HepG2 (cell line): Measurements from ENCODE around the gene RNF135. TPM values are rescaled to one million over a fixed set of nuclear protein-coding genes. Genes with fewer than 3 reads are reported as not detected.

ENCODE experiments used
- ATAC-seq: fragments of 200-7000 bp; cut with Tn5 transposase; 3 replicates; pipeline ENCODE4 v1.9.1; 2020; ENCODE audit warnings: mild to moderate bottlenecking, moderate library complexity
- BruUV-seq: library from RNA; stranded (reverse); fragments of 400-500 nt; replicated peaks from 2 replicates; lab custom pipeline; 2021; lab: Mats Ljungman, UMichigan
- CTCF ChIA-PET: fragments of 300-600 bp; formaldehyde crosslinking; extraction: SDS; loops from one replicate; lab custom pipeline; 2021; ENCODE audit warnings: low total read pairs, inconsistent platforms, low intra/inter-chr PET ratio; lab: Yijun Ruan, JAX
- POLR2A ChIA-PET: fragments of 350-600 bp; sonication (Branson Sonifier 250); formaldehyde crosslinking; loops from one replicate; lab custom pipeline; 2020; ENCODE audit warnings: antibody characterized with exemption, inconsistent platforms; lab: Yijun Ruan, JAX
- DNase-seq: peaks from one replicate; pipeline ENCODE4 v3.0.0-alpha.2; 2015; ENCODE audit warnings: low spot score
- FAIRE-seq: peaks from 3 replicates; lab custom pipeline; 2011; peaks lifted over from hg19 to GRCh38; lab: Jason Lieb, UNC
- H2AFZ ChIP-seq: one replicate; pipeline ENCODE4 v1.6.1; 2011; ENCODE audit warnings: low read length, inconsistent platforms
- H3K27ac ChIP-seq: fragments of 300-600 bp; 3 replicates; pipeline ENCODE4 v1.8.0; 2011; ENCODE audit warnings: mixed run types, mild to moderate bottlenecking, mixed read lengths, low read length, inconsistent platforms; ENCODE audit not compliant: insufficient read depth; ENCODE audit errors: extremely low read length
- H3K27me3 ChIP-seq, 2 experiments: fragments of 200-600 bp in 1 of 2; 2 replicates in 1 of 2; 3 replicates in 1 of 2; pipeline versions ENCODE4 v1.6.0 to v1.8.0; 2011; ENCODE audit warnings: low read length in 2 of 2, mild to moderate bottlenecking in 2 of 2, moderate library complexity in 2 of 2, inconsistent platforms in 1 of 2; ENCODE audit not compliant: insufficient read depth in 2 of 2, control insufficient read depth in 1 of 2
- H3K36me3 ChIP-seq, 2 experiments: fragments of 200-600 bp in 1 of 2; replicated peaks in 1 of 2; 2 replicates in 1 of 2; 3 replicates in 1 of 2; pipeline versions ENCODE4 v1.5.1 to v1.8.0; 2011; ENCODE audit warnings: low read length in 2 of 2, inconsistent platforms in 1 of 2; ENCODE audit not compliant: insufficient read depth in 2 of 2, control insufficient read depth in 1 of 2
- H3K4me1 ChIP-seq: 2 replicates; pipeline ENCODE4 v1.5.1; 2012; ENCODE audit warnings: low read length, inconsistent platforms; ENCODE audit not compliant: insufficient read depth
- H3K4me2 ChIP-seq: 2 replicates; pipeline ENCODE4 v1.6.0; 2011; ENCODE audit warnings: low read depth, low read length, inconsistent platforms
- H3K4me3 ChIP-seq, 3 experiments: fragments of 200-600 bp in 1 of 3; sonication (generic), shearing (Covaris generic) in 1 of 3; replicated peaks in 1 of 3; 2 replicates each; pipeline ENCODE4 v1.5.1; 2011 to 2016; ENCODE audit warnings: low read length in 3 of 3, inconsistent platforms in 2 of 3, low read depth in 2 of 3, mild to moderate bottlenecking in 2 of 3, control low read depth in 1 of 3, mixed read lengths in 1 of 3; ENCODE audit not compliant: insufficient read depth in 1 of 3
- H3K79me2 ChIP-seq: one replicate; pipeline ENCODE4 v1.6.1; 2011; ENCODE audit warnings: low read length, inconsistent platforms; ENCODE audit not compliant: insufficient read depth
- H3K9ac ChIP-seq: 2 replicates; pipeline ENCODE4 v1.6.0; 2011; ENCODE audit warnings: mild to moderate bottlenecking, low read depth, low read length, inconsistent platforms; ENCODE audit not compliant: insufficient read depth
- H3K9me3 ChIP-seq: 2 replicates; pipeline ENCODE4 v1.5.1; 2012; ENCODE audit warnings: mild to moderate bottlenecking, low read length
- H4K20me1 ChIP-seq: 2 replicates; pipeline ENCODE4 v1.6.0; 2011; ENCODE audit warnings: inconsistent platforms, mild to moderate bottlenecking, low read length, moderate library complexity; ENCODE audit not compliant: insufficient read depth
- ATF2 ChIP-seq: sonication (generic); formaldehyde crosslinking; IDR thresholded peaks from 2 replicates; pipeline ENCODE4 v1.4.0; 2020; ENCODE audit warnings: missing genetic modification reagents
- BORCS8-MEF2B ChIP-seq: sonication (generic); formaldehyde crosslinking; IDR thresholded peaks from 2 replicates; pipeline ENCODE4 v1.8.0; 2022; ENCODE audit warnings: mild to moderate bottlenecking, missing genetic modification reagents
- CCAR2 ChIP-seq: fragments of 200-400 bp; formaldehyde crosslinking; optimal IDR thresholded peaks from 2 replicates; pipeline ENCODE3; 2018; ENCODE audit warnings: low read depth, mild to moderate bottlenecking, low read length, moderate library complexity
- GATAD1 ChIP-seq: IDR thresholded peaks from 2 replicates; pipeline ENCODE4 v1.6.1; 2016; ENCODE audit warnings: missing genetic modification reagents, missing compliant biosample characterization
- HNRNPL ChIP-seq: fragments of 200-400 bp; formaldehyde crosslinking; IDR thresholded peaks from 2 replicates; pipeline ENCODE4 v1.6.1; 2017; ENCODE audit warnings: mild to moderate bottlenecking, low read depth, low read length
- MAX ChIP-seq: IDR thresholded peaks from 2 replicates; pipeline ENCODE4 v1.6.1; 2012; ENCODE audit warnings: inconsistent platforms
- PCBP1 ChIP-seq: fragments of 200-400 bp; formaldehyde crosslinking; IDR thresholded peaks from 2 replicates; pipeline ENCODE4 v1.6.1; 2017; ENCODE audit warnings: mild to moderate bottlenecking, low read depth, low read length, borderline replicate concordance
- SRF ChIP-seq: IDR thresholded peaks from 2 replicates; pipeline ENCODE4 v1.6.1; 2011; ENCODE audit warnings: mild to moderate bottlenecking, low read depth, low read length, moderate library complexity
- STAG1 ChIP-seq: sonication (generic); formaldehyde crosslinking; IDR thresholded peaks from 2 replicates; pipeline ENCODE4 v1.4.0; 2020; ENCODE audit warnings: missing genetic modification reagents
- ZNF17 ChIP-seq: sonication (generic); formaldehyde crosslinking; IDR thresholded peaks from 2 replicates; pipeline ENCODE4 v1.5.0; 2020; ENCODE audit warnings: mild to moderate bottlenecking, missing genetic modification reagents
- ZNF264 ChIP-seq: sonication (generic); formaldehyde crosslinking; IDR thresholded peaks from 2 replicates; pipeline ENCODE4 v1.4.0; 2020; ENCODE audit warnings: missing genetic modification reagents
- ZNF512B ChIP-seq: sonication (generic); formaldehyde crosslinking; IDR thresholded peaks from 2 replicates; pipeline ENCODE4 v1.5.1; 2020; ENCODE audit warnings: missing genetic modification reagents, mild to moderate bottlenecking, borderline replicate concordance
- ZNF543 ChIP-seq: sonication (generic); formaldehyde crosslinking; IDR thresholded peaks from 2 replicates; pipeline ENCODE4 v1.4.0; 2020; ENCODE audit warnings: mild to moderate bottlenecking, missing genetic modification reagents
- ZNF549 ChIP-seq: sonication (generic); formaldehyde crosslinking; IDR thresholded peaks from 2 replicates; pipeline ENCODE4 v1.5.0; 2020; ENCODE audit warnings: missing genetic modification reagents
- ZNF562 ChIP-seq: sonication (generic); formaldehyde crosslinking; IDR thresholded peaks from 2 replicates; pipeline ENCODE4 v1.8.0; 2022; ENCODE audit warnings: missing genetic modification reagents, borderline replicate concordance
- ZNF713 ChIP-seq: sonication (generic); formaldehyde crosslinking; IDR thresholded peaks from 2 replicates; pipeline ENCODE4 v1.4.0; 2020; ENCODE audit warnings: mild to moderate bottlenecking, missing genetic modification reagents
- ZNF839 ChIP-seq: sonication (generic); formaldehyde crosslinking; IDR thresholded peaks from 2 replicates; pipeline ENCODE4 v1.4.0; 2020; ENCODE audit warnings: missing genetic modification reagents, mild to moderate bottlenecking, borderline replicate concordance
- WGBS: methylation state at CpG from one replicate; pipeline ENCODE4 v1.1.6; 2017; ENCODE audit warnings: low lambda C conversion rate; 5-methylcytosine and 5-hydroxymethylcytosine counted together
- in situ Hi-C: cut with HindIII; loops from 2 replicates; pipeline ENCODE4 v1.10.0; 2017; ENCODE audit warnings: low pct_unique_long_range_greater_than_20kb; ENCODE audit not compliant: extremely low pct_ligation_motif_present
- intact Hi-C: fragments of 100-400 bp; cut with micrococcal nuclease; formaldehyde crosslinking; loops from one replicate; pipeline ENCODE4 v1.10.0; 2022; ENCODE audit not compliant: unreplicated experiment
- polyA plus RNA-seq, 8 experiments: library from polyadenylated mRNA; depleted of rRNA in 3 of 8; stranded (reverse) in 7 of 8; unstranded in 1 of 8; fragments of >200 nt; fragmentation: Illumina TruSeq in 4 of 8; extraction: Trizol in 4 of 8; gene quantifications; 2 replicates each; pipeline versions ENCODE4 v1.2.1 to v1.2.3, GENCODE V29; 2011 to 2016; ENCODE audit warnings: low read depth in 4 of 8, missing spikeins in 1 of 8, mixed read lengths in 1 of 8; ENCODE audit not compliant: insufficient read depth in 1 of 8
- total RNA-seq, 5 experiments: library from RNA; depleted of rRNA; stranded (reverse); fragments of >200 nt; fragmentation: Illumina TruSeq; extraction: Trizol; gene quantifications; 2 replicates each; pipeline ENCODE4 v1.2.3, GENCODE V29; 2016; ENCODE audit warnings: low read depth in 1 of 5

Gene RNF135
- total and polyA plus RNA-seq, 2 of the 13 experiments (the other 11 are each of a cell fraction or from before 2014, with no cell fraction given) = not detected

DNA sequence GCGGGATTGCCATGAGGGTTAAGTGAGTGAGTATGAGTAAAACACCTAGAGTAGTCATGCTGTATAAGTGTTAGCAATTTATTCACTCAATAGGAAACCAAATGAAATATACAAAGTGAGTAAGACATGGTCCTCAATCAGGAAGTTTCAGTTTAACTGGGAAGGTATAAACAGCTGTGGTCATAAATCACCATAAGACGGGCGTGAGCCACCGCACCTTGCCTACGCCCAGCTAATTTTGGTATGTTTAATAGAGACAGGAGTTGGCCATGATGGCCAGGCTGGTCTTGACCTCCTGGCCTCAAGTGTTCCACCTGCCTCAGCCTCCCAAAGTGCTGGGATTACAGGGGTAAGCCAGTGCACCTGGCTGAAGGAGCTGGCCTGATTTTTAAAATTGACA lies 27.0 kb downstream of the RNF135 start:
- H2AFZ ChIP-seq = no peak overlapping the region
- H4K20me1 ChIP-seq = no peaks in the 10 kb centered on the region
- FAIRE-seq (no peak), ATAC-seq (no peak), DNase-seq (no peak)
- 64% methylated on average over 5 of the region's 5 CpGs for WGBS
- H3K4me1 ChIP-seq = peaks cover 7% of the 10 kb centered on the region
- POLR2A ChIA-PET = no interaction called here
- H3K9ac ChIP-seq = no peak overlapping the region
- H3K27me3 ChIP-seq = no peaks in the 10 kb centered on the region
- intact Hi-C loops = no loop called here
- TF ChIP-seq MAX (no peak), STAG1 (CRISPR knock-in tag) (no peak)
- BruUV-seq = no TSS peak
- in situ Hi-C loops = no loop called here
- CTCF ChIA-PET = no interaction called here
- H3K36me3 ChIP-seq = no peaks in the 10 kb centered on the region
- no peaks in the 10 kb centered on the region for H3K9me3 ChIP-seq
- no peak overlapping the region for H3K4me3 ChIP-seq
- no peaks in the 10 kb centered on the region for H3K79me2 ChIP-seq
- H3K4me2 ChIP-seq = no peak overlapping the region
- H3K27ac ChIP-seq = no peak overlapping the region

DNA sequence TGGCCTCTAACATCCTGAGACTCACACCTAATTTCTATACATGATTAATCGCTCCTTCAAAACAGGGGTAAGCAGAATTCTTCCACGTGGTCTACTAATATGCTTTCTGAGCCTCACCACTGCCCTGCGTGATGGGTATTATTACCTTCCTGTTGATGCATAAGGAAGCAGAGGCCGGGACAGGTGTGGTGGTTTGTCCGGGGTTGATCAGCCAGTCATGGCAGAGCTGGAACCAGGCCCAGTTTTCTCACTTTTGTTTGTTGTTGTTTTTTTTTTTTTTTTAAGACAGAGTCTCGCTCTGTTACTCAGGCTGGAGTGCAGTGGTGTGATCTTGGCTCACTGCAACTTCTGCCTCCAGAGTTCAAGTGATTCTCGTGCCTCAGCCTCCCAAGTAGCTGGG lies 31.2 kb downstream of the RNF135 start:
- H3K36me3 ChIP-seq = no peaks in the 10 kb centered on the region
- peaks cover 0 to 3% of the 10 kb centered on the region in 2 experiments; a peak in 1 of 5 replicates for H3K27me3 ChIP-seq
- no peak overlapping the region for H2AFZ ChIP-seq
- in situ Hi-C loops = no loop called here
- H4K20me1 ChIP-seq = no peaks in the 10 kb centered on the region
- ATAC-seq (no peak), FAIRE-seq (no peak), DNase-seq (no peak)
- POLR2A ChIA-PET = no interaction called here
- intact Hi-C loops = no loop called here
- H3K79me2 ChIP-seq = no peaks in the 10 kb centered on the region
- H3K4me3 ChIP-seq = no peak overlapping the region
- 15% methylated on average over 7 of the region's 7 CpGs for WGBS
- no TSS peak for BruUV-seq
- no peaks in the 10 kb centered on the region for H3K4me1 ChIP-seq
- H3K9ac ChIP-seq = no peak overlapping the region
- H3K27ac ChIP-seq = no peak overlapping the region
- CTCF ChIA-PET = no interaction called here
- H3K4me2 ChIP-seq = no peak overlapping the region
- H3K9me3 ChIP-seq = no peaks in the 10 kb centered on the region
- TF ChIP-seq ZNF549 (CRISPR knock-in tag) (no peak), ZNF543 (CRISPR knock-in tag) (no peak), SRF (no peak), HNRNPL (no peak), ZNF839 (CRISPR knock-in tag) (no peak), ZNF17 (no peak), GATAD1 (no peak), BORCS8-MEF2B (CRISPR knock-in tag) (no peak), ZNF713 (CRISPR knock-in tag) (no peak), ZNF512B (CRISPR knock-in tag) (no peak), PCBP1 (no peak), ZNF264 (CRISPR knock-in tag) (no peak), CCAR2 (no peak), ZNF562 (CRISPR knock-in tag) (no peak), ATF2 (CRISPR knock-in tag) (no peak)
